ENCODE data around the gene C2orf68.
"Not testable (repeated sequence)": the region's sequence is repeated elsewhere in the genome, so short reads cannot be mapped to it uniquely, and the experiment has no call there.

The C2orf68 gene

DNA sequence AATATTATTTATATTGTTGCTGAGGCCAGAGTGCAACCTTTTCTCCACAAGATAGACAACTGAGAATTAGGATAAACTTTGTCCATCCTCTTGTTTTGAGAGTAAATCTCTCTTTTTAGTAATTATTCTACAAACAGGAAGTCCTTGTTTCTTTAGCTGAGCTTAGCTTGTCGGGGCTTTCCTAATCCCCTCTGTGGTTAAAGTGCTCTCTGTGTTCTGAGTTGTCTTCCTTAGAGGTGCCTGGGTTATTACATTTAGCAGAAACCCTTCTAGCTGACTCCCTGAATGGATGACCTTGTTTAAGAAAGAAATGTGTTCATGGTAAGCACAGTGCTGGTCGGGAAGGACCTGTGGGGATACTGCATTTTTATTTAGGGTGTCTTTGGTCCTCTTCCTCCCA lies 16.8 kb upstream of the C2orf68 start:
- DNase-seq (ENCODE audit: low read depth), result no peak

DNA sequence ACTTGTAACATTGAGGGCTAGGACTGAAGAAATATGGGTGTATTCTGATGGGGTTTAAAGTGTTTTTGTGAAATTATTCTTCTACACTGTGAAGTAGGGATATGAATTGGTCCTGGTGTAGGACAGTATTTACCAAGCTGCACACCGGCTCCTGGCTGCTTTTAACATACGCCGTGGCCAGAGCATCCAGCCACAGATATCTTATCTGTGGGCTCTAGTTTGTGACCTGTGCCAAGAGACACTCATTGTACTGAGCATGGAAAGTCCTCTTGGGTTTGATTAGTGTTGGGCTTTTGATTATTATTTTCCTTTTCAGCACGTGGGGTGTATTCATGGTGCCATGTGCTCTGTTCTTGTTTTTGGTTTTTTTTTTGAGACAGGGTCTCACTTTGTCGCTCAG lies 12.1 kb upstream of the C2orf68 start:
- DNase-seq (ENCODE audit: low read depth), result no peak

DNA sequence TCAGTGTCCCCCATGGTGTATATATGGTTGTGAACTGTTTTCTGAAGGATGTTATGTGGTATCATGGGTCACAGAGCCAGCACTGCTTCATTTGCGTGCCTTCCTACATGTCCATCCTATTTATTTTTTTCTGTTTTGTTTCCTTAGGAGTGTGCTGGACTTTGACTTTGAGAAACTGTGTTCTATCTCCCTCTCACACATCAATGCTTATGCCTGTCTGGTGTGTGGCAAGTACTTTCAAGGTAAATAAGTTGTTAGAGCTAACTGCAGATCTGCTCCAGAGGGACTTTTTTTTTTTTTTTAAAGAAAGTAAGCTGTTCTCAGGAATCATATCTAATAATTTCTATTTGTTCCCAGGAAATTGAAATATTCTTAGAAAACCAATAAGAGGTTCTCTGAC lies 9.5 kb upstream of the C2orf68 start:
- no peak for DNase-seq (ENCODE audit: low read depth)

DNA sequence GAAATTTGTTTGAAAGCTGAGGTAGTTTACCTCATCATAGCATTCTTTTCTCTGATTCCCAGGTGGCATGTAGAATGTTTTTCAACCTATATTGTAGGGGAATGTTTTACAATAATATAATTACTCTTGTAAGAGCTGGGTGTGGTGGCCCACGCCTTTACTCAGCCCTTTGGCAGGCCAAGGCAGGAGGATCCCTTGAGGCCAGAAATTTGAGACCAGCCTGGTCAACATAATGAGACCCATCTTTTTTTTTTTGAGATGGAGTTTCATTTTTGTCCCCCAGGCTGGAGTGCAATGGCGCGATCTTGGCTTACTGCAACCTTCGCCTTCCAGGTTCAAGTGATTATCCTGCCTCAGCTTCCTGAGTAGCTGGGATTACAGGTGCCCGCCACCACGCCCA lies 7.8 kb upstream of the C2orf68 start:
- no peak for DNase-seq (ENCODE audit: low read depth)

DNA sequence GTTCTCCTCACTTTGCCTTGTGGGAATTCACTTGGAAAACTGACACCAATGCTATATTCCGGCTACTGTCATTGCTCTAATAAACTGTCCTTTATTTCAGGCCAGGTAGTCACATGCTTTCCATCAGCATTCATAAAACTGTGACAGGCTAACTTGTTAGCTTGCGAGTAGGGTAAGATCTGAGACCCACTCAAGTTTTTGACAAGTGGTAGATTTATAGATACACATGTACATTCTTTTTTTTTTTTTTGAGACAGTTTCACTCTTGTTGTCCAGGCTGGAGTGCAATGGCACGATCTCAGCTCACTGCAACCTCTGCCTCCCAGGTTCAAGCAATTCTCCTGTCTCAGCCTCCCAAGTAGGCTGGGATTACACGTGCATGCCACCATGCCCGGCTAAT lies 5.9 kb upstream of the C2orf68 start:
- DNase-seq (ENCODE audit: low read depth), result not testable (repeated sequence)

DNA sequence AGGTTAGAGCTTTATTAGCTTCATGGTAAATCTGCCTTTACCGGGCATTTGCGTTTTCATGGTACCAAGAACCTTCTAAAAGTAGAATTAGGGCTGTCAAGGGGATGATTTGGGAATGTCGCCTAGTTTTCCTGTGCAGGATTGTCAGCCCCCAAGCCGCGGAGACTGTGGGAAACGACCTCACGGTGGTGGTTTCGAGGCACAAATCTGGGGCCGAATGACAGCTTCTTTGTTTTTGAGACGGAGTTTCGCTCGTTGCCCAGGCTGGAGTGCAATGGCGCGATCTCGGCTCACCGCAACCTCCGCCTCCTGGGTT lies 3.5 kb upstream of the C2orf68 start:
- DNase-seq (ENCODE audit: low read depth), result no peak

DNA sequence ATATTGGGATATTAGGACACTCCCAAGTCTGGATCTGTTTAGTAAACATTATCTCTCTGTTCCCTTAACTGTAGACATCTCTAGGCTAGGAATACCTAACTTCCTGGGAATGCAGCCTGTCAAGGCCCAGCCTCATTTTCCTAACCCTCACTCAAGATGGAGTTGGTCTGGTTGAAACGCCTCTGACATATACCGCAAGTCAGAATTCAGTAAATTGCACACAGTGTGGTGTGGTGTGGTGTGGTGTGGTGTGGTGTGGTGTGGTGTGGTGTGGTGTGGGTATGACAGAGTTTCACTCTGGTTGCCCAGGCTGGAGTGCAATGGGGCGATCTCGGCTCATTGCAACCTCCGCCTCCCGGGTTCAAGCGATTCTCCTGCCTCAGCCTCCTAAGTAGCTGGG lies 2.9 kb upstream of the C2orf68 start:
- not testable (repeated sequence) for DNase-seq (ENCODE audit: low read depth)

DNA sequence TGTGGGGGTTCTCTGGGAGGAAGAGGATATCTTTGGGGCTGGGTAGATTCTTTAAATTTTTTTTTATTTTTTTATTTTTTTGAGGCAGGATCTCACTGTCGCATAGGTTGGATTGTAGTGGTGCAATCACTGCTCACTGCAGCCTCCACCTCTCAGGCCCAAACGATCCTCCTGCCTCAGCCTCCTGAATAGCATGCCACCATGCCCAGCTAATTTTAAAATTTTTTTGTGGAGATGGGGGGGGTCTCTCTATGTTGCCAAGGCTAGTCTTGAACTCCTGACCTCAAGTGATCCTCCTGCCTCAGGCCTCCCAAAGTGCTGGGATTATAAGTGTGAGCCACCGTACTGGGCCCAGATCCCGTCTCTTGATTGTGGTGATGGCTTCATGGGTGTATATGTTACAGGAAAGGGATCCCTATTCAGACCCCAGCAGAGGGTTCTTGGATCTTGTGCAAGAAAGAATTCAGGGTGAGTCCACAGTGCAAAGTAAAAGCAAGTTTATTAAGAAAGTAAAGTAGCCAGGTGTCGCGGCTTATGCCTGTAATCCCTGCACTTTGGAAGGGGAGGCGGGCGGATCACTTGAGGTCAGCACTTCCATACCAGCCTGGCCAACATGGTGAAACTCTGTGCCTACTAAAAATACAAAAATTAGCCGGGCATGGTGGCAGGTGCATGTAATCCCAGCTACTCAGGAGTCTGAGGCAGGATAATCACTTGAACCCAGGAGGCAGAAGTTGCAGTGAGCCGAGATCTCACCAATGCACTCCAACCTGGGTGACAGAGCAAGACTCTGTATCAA lies 2.0 kb upstream of the C2orf68 start:
- DNase-seq (ENCODE audit: low read depth), result no peak

DNA sequence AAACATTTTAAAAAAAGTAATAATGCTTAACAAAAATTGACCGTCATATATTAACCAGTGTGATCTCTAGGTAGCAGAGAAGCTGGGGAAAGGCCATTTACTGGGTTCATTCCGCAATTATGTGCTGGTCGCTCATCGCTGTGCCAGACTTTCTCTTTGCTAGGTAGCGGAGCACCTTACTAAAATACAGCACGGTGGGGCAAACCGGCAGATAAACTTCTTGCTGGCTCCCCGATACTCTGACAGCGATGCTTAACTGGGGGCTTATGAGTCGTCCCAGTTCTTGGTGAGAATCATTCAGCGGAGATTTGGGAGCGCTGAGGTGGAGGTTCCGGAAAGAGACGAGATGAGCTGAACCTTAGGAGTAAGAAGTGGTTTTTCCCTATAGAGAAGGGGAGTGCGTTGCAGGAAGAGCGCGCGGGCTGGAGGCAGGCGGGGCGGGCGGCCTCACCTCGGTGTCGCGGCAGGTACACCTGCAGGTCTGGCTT lies 605 bp downstream of the C2orf68 start:
- DNase-seq (ENCODE audit: low read depth), result no peak

DNA sequence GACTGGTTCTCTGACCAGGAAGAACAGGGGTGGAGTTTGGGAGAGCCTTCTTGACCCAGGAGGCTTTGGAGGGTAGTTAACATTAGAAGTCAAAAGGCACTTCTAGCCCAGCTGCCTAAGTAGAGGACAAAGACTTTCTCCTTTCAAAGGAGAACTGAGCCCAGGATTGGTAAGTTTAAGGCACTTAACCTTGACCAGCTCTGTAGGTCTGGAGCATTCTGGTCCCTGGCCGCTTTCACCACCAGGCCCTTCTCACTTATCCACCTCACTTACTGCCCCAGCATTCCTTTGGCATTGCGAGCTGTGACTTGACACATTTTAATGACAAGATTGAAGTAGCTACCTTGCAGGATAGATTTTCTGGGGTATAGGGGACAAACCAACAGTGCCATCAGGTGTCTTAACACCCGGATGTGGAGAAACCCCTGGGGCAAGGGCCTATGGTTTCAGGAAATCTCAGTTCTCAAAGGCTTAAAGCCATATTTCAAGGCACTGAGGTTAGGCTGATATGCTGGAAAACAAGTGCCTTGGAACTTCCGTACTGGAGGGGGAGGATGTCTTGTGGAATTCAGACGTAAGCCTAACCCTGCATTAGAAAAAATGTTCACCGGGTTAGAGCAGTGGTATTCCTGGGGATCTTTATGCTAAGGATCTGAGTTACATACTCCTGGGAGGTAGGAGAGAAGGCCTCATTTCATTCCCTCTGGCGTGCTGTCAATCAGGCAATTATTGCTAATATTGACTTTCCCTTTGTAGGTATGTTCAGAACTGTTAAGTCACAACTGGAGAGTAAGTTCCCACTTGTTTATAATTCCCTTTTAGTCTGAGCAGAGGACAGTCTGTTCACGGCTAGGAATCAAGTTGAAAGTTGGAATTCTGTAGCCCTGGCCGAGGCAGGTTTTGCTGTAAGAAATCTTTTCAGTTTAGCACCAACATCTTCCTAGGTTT lies 4.3 kb downstream of the C2orf68 start:
- DNase-seq (ENCODE audit: low read depth), result no peak

DNA sequence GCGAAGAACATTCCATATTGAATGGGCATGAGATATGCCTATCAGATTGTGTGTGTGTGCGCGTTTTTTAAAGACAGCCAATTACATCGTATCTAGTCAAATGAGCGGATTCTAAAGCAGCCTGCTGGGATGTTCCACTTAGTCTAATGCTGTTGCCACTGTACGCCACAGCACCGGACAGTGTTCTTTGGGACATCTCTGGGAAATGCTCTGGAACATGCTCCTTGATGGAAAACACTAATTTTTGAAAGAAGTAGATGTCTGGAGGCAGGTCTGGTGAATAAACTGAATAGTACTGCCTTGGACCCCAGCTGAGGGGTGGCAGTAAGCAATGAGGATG lies 5.8 kb downstream of the C2orf68 start:
- DNase-seq (ENCODE audit: low read depth), result no peak

DNA sequence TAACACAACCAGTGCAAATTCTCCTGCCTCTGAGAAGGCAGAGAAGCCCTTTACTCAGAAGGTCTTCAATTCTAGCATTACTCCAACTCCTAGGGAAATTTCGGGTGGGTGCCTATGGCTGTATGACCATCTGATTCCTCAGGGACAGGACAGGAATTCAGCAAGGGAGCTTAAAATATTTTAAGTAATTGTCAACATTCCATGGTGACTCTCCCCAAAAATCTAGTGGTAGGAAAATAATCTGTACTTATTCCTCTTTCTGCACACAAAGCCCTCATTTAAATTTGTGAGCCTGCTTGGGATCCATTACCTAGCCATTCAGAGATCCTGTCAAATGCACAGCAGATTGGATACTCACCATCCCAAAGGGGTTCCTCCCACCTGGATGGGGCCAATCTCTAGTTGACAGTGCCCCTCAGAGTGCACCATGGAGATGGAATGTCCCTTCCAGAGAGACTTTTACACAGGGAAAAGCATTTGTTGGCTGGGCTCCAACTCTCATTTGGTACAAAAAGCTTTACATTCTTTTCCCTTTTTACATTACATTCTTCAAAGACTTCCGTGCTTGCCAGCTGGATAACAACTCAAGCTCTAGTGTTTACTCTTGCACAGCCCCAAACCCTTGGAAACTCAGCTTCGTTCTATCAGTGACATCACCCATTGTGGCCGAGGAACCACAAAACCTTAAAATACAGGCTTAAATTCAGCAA lies 6.3 kb downstream of the C2orf68 start:
- no peak for DNase-seq (ENCODE audit: low read depth)

DNA sequence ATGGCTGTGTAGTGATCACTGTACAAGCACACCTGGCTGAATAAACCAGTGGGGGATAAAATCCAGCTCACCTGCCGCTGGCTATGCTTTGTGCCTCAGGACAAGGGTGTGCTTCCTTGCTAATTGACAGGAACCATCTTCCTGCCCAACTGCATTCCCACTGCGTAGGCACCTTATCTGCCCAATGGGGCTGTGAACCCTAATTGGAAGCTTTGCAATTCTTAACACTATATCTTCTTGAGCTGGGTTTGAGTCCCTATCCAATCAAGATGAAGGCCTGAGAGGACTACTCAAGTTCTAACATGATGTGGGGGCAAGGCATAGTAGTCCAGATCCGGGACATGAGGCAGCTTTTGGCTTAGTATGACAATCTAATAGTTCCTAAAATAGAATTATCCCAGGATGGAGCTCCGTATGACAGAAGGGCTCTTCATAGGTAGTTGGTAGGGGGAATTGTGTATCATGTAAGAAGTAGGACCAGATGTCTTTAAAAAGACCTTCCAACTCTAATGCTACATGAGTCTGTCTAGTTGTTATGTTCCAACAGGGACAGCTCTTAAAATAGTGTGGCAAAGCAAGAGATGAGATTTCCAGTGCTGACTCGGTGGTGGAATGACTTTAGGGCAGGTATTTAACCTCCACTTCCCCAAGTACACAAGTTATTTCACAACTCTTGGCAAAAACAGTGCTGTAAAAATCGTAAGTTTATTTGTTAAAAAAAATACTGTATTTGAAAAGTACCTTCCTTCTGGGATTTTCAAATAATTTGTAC lies 7.1 kb downstream of the C2orf68 start:
- DNase-seq (ENCODE audit: low read depth), result no peak

DNA sequence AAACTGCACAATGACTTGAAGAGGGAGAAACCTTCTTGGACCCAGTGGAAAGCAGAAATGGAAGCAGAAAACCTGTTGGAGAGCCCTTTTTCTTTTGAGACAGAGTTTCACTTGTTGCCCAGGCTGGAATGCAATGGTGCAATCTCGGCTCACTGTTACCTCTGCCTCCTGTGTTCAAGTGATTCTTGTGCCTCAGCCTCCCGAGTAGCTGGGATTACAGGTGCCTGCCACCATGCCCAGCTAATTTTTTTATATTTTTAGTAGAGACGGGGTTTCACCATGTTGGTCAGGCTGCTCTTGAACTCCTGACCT lies 7.8 kb downstream of the C2orf68 start:
- DNase-seq (ENCODE audit: low read depth), result not testable (repeated sequence)

DNA sequence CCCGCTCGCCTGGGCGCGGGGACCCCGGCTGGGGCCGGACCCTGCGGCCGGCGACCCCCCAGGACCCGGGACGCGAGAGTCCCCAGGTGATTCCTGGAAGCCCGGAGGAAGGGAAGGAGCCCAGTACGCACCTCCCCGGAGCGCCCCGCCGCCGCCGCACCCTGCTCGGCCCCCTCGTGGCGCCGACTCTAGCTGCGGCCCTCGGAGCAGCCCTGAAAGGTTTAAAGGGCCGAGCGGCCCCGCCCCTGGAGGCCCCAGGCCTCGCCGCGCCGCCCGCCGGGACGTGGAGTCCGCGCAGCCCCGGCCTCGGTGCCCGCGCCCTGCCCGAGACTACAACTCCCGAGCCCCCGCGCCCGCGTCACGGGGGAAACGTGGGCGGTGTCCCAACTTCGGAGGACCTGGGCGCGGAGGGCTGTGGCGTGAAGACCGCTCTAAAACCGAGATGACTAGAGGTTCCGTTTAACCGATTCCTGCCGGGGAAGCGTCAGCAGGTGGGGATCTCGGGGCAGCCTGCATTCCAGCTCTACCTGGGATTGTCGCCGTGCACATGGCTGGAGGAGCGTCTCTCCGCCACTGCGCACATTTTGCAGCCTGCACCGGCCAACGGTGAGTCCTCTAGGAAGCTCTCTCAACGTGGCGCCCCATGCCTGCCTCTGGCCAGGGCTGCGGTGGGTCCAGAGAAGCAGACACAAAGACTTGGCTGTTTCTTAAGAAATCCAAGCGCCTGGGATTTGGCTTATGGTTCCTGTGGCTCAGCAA lies 9.2 kb downstream of the C2orf68 start, which contains the start of gene TMEM150A:
Gene TMEM150A, minus strand, starts transcription at position 223 of the 759 bp plus-strand sequence. CDS start 750 bp downstream, outside the sequence.
- DNase-seq (ENCODE audit: low read depth), result peak; percentile 91

DNA sequence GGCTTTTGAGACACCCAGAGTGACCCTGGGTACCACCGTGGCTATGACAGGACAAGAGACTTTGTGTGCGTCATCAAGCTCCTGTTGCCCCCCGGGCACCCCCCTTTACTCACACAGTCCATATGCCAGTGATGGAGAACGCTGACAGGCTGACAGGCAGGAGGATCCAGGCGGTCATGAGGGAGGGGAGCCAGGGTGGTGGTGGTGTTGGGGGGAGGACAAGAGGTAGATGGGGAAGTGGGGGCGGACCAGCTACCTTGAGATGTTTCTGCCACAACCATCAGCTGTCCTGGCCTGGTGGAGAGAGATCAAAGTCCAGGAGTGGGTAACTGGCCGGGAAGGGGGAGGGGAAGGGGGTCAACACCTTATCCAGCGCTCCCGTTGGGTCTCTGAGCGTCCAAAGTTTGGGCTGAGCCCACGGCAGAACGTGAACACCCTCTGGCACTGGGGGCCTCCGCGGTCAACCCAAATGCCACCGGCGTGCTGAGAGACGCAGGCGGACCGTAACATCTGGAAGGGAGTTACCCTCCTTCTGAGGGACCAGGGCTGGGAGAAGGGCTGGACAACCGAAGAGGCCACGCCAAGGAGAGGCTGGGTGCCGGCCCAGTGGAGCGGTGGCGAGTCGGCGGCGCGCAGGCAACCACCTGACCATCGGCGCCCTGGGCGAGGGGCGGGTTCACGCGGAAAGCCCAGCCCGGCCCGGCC lies 9.9 kb downstream of the C2orf68 start:
- no peak for DNase-seq (ENCODE audit: low read depth)

DNA sequence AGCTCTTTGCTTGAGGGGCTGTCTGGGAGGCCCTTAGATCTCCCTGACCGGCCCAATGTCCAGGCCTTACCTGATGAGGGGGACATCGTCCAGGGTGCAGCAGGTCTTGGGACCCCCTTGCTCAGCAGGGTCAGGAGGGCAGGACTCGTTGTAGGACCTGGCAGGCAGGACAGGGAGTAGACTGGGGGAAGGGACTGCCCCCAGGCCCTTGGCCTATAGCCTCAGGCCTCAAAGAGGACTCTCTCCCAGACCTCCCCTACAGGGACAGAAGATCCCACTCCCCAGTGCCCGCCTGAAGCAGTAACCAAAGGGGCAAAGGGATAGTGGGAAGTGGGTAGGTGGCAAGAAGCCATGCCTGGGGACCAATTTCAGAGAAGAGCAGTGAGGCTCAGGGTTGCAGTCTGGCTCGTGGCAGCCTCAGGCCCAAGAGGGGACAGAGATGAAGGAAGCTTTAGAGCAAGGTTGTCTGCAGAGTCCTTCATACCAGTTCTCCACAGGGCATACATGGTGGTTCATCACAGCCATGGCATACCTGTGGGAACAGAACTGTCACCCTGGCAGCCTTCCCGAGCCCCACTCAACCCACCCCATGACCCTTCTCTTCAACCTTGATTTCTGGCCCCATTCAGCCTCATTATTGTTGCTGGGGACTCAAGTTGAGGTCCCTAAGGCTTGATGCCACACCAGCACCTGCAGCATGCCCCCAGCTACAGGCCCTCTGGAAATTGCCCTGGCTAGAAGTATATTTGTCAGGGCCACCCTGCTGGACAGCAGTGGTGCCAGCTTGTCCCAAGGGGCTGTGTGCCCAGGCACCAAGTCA lies 10.7 kb downstream of the C2orf68 start:
- DNase-seq (ENCODE audit: low read depth), result no peak

DNA sequence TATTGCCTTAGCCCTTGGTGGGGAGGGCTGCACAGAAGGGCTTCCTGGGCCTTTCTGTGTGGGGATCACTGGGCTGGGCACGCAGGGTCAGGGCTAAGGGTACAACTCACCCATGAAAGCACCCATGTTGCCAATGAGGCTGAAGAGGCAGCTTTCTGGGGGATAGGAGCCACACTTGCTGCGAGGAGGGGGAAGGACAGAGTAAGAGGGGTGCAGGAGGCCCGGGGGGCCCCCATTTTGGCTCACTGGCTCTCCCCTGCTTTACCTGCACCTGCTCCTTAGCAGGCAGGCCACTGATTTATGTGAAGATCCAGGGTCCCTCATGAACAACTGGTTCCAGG lies 11.7 kb downstream of the C2orf68 start:
- DNase-seq (ENCODE audit: low read depth), result no peak

DNA sequence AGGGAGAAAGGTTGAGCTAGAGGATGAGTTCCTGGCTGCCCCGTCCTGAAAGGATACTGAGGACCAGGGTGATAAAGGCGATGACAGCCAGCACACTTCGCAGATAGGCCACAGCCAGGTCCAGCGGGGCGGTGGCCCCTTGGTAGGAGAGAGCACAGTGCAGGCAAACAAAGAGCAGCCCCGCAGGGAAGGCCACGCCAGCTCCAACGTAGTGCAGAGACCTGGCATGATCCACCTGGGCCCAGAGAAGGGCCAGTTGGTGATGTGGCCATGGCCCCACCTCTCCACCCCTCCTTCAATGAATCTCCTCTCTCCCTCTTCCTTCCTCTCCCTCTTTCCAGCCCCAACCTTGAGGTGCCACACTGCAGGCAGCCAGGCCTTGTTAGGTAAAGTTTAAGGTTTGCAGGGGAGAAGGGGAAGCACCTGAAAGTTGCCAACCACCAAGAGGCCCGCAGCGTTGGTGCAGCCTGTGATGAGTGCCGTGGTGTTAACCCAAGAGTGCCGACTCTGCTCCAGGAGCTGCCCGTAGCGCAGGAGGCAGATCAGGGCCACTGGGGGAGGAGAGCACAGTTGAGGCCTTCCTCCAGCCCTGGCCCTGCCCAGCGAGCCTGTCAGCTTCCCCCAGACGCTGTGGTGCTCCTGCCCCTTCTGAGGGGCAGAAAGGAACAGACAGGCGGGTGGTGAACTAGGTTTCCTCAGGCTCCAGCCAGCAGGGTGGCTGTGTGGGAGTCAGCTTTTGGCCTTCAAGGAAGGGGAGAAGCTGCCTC lies 12.2 kb downstream of the C2orf68 start:
- no peak for DNase-seq (ENCODE audit: low read depth)
